SJCRH30 (cell line): ENCODE results near the gene TACR1. TPM values are rescaled to one million over a fixed set of nuclear protein-coding genes. Genes with fewer than 3 reads are reported as not detected.
"Not testable (repeated sequence)": the region's sequence is repeated elsewhere in the genome, so short reads cannot be mapped to it uniquely, and the experiment has no call there.

Source experiments
- DNase-seq, 2 experiments: peaks; one replicate each; pipeline ENCODE4 v3.0.0-alpha.2; 2015 to 2020
- H3K27ac ChIP-seq: fragments of 250-450 bp; sonication (Bioruptor Pico); 2 replicates; pipeline ENCODE4 v1.5.1; 2020; ENCODE audit warnings: mild to moderate bottlenecking, moderate library complexity
- H3K27me3 ChIP-seq: fragments of 250-450 bp; sonication (Bioruptor Pico); 2 replicates; pipeline ENCODE4 v1.5.1; 2020; ENCODE audit warnings: mild to moderate bottlenecking, moderate library complexity
- H3K36me3 ChIP-seq: fragments of 250-450 bp; sonication (Bioruptor Pico); 2 replicates; pipeline ENCODE4 v1.5.1; 2020; ENCODE audit warnings: mild to moderate bottlenecking, moderate library complexity
- H3K4me1 ChIP-seq: fragments of 250-450 bp; sonication (Bioruptor Pico); 2 replicates; pipeline ENCODE4 v1.5.1; 2020; ENCODE audit warnings: mild to moderate bottlenecking, moderate library complexity
- H3K4me3 ChIP-seq: fragments of 250-450 bp; sonication (Bioruptor Pico); 2 replicates; pipeline ENCODE4 v1.5.1; 2020; ENCODE audit warnings: mild to moderate bottlenecking, moderate library complexity
- H3K9me3 ChIP-seq: fragments of 250-450 bp; sonication (Bioruptor Pico); replicated peaks from 2 replicates; pipeline ENCODE4 v1.5.1; 2020; ENCODE audit warnings: mild to moderate bottlenecking, moderate library complexity
- total RNA-seq: library from RNA; depleted of rRNA; stranded (reverse); fragments of >200 nt; shearing (Covaris generic); gene quantifications from 2 replicates; pipeline ENCODE4 v1.2.3, GENCODE V29; 2014

TACR1 gene
- total RNA-seq, 1 experiment from 2014 or later, result not detected

- Histone ChIP-seq H3K27me3 (no peaks in the 10 kb centered on the region), H3K36me3 (no peaks in the 10 kb centered on the region), H3K4me3 (no peak overlapping the region), H3K9me3 (no peaks in the 10 kb centered on the region), H3K4me1 (no peaks in the 10 kb centered on the region), H3K27ac (no peak overlapping the region)
- DNase-seq, result no peak
Measured at GRCh38 chr2:75174981-75175380, 24.3 kb downstream of the TACR1 start.

- DNase-seq, result no peak
- Histone ChIP-seq H3K27ac (no peak overlapping the region), H3K27me3 (no peaks in the 10 kb centered on the region), H3K36me3 (no peaks in the 10 kb centered on the region), H3K4me1 (no peaks in the 10 kb centered on the region), H3K9me3 (no peaks in the 10 kb centered on the region), H3K4me3 (no peak overlapping the region)
Measured at GRCh38 chr2:75174519-75174918, 24.8 kb downstream of the TACR1 start.

GRCh38 chr2:75173740-75174139 is 25.6 kb downstream of the TACR1 start:
- Histone ChIP-seq H3K36me3 (no peaks in the 10 kb centered on the region), H3K4me1 (no peaks in the 10 kb centered on the region), H3K4me3 (no peak overlapping the region), H3K27me3 (no peaks in the 10 kb centered on the region), H3K27ac (no peak overlapping the region), H3K9me3 (no peaks in the 10 kb centered on the region)
- no peak for DNase-seq

GRCh38 chr2:75171423-75171822 is 27.9 kb downstream of the TACR1 start:
- H3K27ac ChIP-seq, H3K9me3 ChIP-seq, H3K4me1 ChIP-seq, H3K36me3 ChIP-seq, H3K27me3 ChIP-seq, DNase-seq, H3K4me3 ChIP-seq: not testable (repeated sequence)

- no peak overlapping the region for H3K27ac ChIP-seq
- H3K4me3 ChIP-seq, result no peak overlapping the region
- no peaks in the 10 kb centered on the region for H3K4me1 ChIP-seq
- H3K36me3 ChIP-seq, result no peaks in the 10 kb centered on the region
- no peak for DNase-seq
- no peaks in the 10 kb centered on the region for H3K27me3 ChIP-seq
- H3K9me3 ChIP-seq, result no peaks in the 10 kb centered on the region
Measured at GRCh38 chr2:75170889-75171288, 28.4 kb downstream of the TACR1 start.

- no peaks in the 10 kb centered on the region for H3K36me3 ChIP-seq
- DNase-seq, result no peak
- H3K4me3 ChIP-seq, result no peak overlapping the region
- H3K4me1 ChIP-seq, result no peaks in the 10 kb centered on the region
- H3K27me3 ChIP-seq, result no peaks in the 10 kb centered on the region
- H3K9me3 ChIP-seq, result no peaks in the 10 kb centered on the region
- no peak overlapping the region for H3K27ac ChIP-seq
Measured at GRCh38 chr2:75168186-75168585, 31.1 kb downstream of the TACR1 start.

- Histone ChIP-seq H3K36me3 (no peaks in the 10 kb centered on the region), H3K27me3 (no peaks in the 10 kb centered on the region), H3K4me3 (no peak overlapping the region), H3K27ac (no peak overlapping the region), H3K9me3 (no peaks in the 10 kb centered on the region), H3K4me1 (no peaks in the 10 kb centered on the region)
- no peak for DNase-seq
Measured at GRCh38 chr2:75166491-75166890, 32.8 kb downstream of the TACR1 start.

GRCh38 chr2:75162897-75163296 is 36.4 kb downstream of the TACR1 start:
- Histone ChIP-seq H3K27me3 (no peaks in the 10 kb centered on the region), H3K4me1 (no peaks in the 10 kb centered on the region), H3K4me3 (no peak overlapping the region), H3K27ac (no peak overlapping the region), H3K36me3 (no peaks in the 10 kb centered on the region), H3K9me3 (no peaks in the 10 kb centered on the region)
- no peak for DNase-seq

- no peak for DNase-seq
- Histone ChIP-seq H3K9me3 (no peaks in the 10 kb centered on the region), H3K27me3 (no peaks in the 10 kb centered on the region), H3K4me1 (no peaks in the 10 kb centered on the region), H3K4me3 (no peak overlapping the region), H3K36me3 (no peaks in the 10 kb centered on the region), H3K27ac (no peak overlapping the region)
Measured at GRCh38 chr2:75162259-75162658, 37.1 kb downstream of the TACR1 start.

- Histone ChIP-seq H3K4me3 (no peak overlapping the region), H3K9me3 (no peaks in the 10 kb centered on the region), H3K27ac (no peak overlapping the region), H3K27me3 (no peaks in the 10 kb centered on the region), H3K36me3 (no peaks in the 10 kb centered on the region), H3K4me1 (no peaks in the 10 kb centered on the region)
- no peak for DNase-seq
Measured at GRCh38 chr2:75157435-75157834, 41.9 kb downstream of the TACR1 start.

GRCh38 chr2:75155115-75155514 is 44.2 kb downstream of the TACR1 start:
- Histone ChIP-seq H3K4me3 (no peak overlapping the region), H3K9me3 (no peaks in the 10 kb centered on the region), H3K36me3 (no peaks in the 10 kb centered on the region), H3K4me1 (no peaks in the 10 kb centered on the region), H3K27ac (no peak overlapping the region), H3K27me3 (no peaks in the 10 kb centered on the region)
- DNase-seq, result no peak

- DNase-seq, result no peak
- Histone ChIP-seq H3K27ac (no peak overlapping the region), H3K27me3 (no peaks in the 10 kb centered on the region), H3K4me3 (no peak overlapping the region), H3K4me1 (no peaks in the 10 kb centered on the region), H3K9me3 (no peaks in the 10 kb centered on the region), H3K36me3 (no peaks in the 10 kb centered on the region)
Measured at GRCh38 chr2:75153221-75153620, 46.1 kb downstream of the TACR1 start.

- not testable (repeated sequence) for H3K27ac ChIP-seq, DNase-seq, H3K9me3 ChIP-seq, H3K4me3 ChIP-seq, H3K4me1 ChIP-seq, H3K27me3 ChIP-seq, H3K36me3 ChIP-seq
Measured at GRCh38 chr2:75152243-75152642, 47.1 kb downstream of the TACR1 start.

GRCh38 chr2:75147884-75148283 is 51.4 kb downstream of the TACR1 start:
- not testable (repeated sequence) for H3K4me3 ChIP-seq, H3K9me3 ChIP-seq, H3K36me3 ChIP-seq, H3K27ac ChIP-seq, DNase-seq, H3K4me1 ChIP-seq, H3K27me3 ChIP-seq

- Histone ChIP-seq H3K9me3 (no peaks in the 10 kb centered on the region), H3K4me3 (no peak overlapping the region), H3K4me1 (no peaks in the 10 kb centered on the region), H3K27ac (no peak overlapping the region), H3K27me3 (no peaks in the 10 kb centered on the region), H3K36me3 (no peaks in the 10 kb centered on the region)
- peak in 1 of 2 experiments; percentile 29 for DNase-seq
Measured at GRCh38 chr2:75146606-75147332, 52.6 kb downstream of the TACR1 start.

- H3K36me3 ChIP-seq, H3K4me3 ChIP-seq, H3K9me3 ChIP-seq, H3K27me3 ChIP-seq, H3K4me1 ChIP-seq, H3K27ac ChIP-seq: not testable (repeated sequence)
- DNase-seq, result peak in 1 of 2 experiments; percentile 15
Measured at GRCh38 chr2:75146221-75146605, 53.1 kb downstream of the TACR1 start.
